Measurements from ENCODE around the gene HECTD3.

Gene HECTD3
- total RNA-seq = 18.8 to 40.5 (median 27.7) reads per million in 3 donors

- DNase-seq = peak; percentile 56 to 63 (median 59)
- peaks cover 38% of the 10 kb centered on the region for H3K36me3 ChIP-seq (ENCODE audit: control insufficient read depth, insufficient read depth, low read length)
Measured at GRCh38 chr1:45010855-45011811, at the start of gene HECTD3. HECTD3 (minus strand) TSS chr1:45011324; CDS start chr1:45011257, 67 bp downstream.

GRCh38 chr1:45059829-45060228 is 48.7 kb upstream of the HECTD3 start:
- H3K4me3 ChIP-seq (ENCODE audit: insufficient read depth, low read depth, low read length, poor library complexity, severe bottlenecking) = no peak overlapping the region
- no peak overlapping the region for H3K27ac ChIP-seq (ENCODE audit: insufficient read depth, low read length, poor library complexity, severe bottlenecking)
- H3K36me3 ChIP-seq (ENCODE audit: control insufficient read depth, insufficient read depth, low read length) = no peaks in the 10 kb centered on the region
- DNase-seq = no peak
- no peaks in the 10 kb centered on the region for H3K9me3 ChIP-seq (ENCODE audit: control insufficient read depth, low read length)
- no peaks in the 10 kb centered on the region for H3K4me1 ChIP-seq (ENCODE audit: control insufficient read depth, insufficient read depth, low read length, poor library complexity, severe bottlenecking)
- no peaks in the 10 kb centered on the region for H3K27me3 ChIP-seq (replicated peaks; ENCODE audit: control insufficient read depth, insufficient read depth, low read length, poor library complexity, severe bottlenecking)

More at GRCh38 chr1:45010855-45011811, at the start of gene HECTD3:
- Histone ChIP-seq H3K4me1 (ENCODE audit: control insufficient read depth, insufficient read depth, low read length, poor library complexity, severe bottlenecking) (peaks cover 28% of the 10 kb centered on the region), H3K27ac (ENCODE audit: insufficient read depth, low read length, poor library complexity, severe bottlenecking) (peak within 1 kb of the TSS; percentile 77), H3K9me3 (ENCODE audit: control insufficient read depth, low read length) (no peaks in the 10 kb centered on the region), H3K4me3 (ENCODE audit: insufficient read depth, low read depth, low read length, poor library complexity, severe bottlenecking) (peak within 1 kb of the TSS; percentile 80), H3K27me3 (replicated peaks; ENCODE audit: control insufficient read depth, insufficient read depth, low read length, poor library complexity, severe bottlenecking) (no peaks in the 10 kb centered on the region)

DNA sequence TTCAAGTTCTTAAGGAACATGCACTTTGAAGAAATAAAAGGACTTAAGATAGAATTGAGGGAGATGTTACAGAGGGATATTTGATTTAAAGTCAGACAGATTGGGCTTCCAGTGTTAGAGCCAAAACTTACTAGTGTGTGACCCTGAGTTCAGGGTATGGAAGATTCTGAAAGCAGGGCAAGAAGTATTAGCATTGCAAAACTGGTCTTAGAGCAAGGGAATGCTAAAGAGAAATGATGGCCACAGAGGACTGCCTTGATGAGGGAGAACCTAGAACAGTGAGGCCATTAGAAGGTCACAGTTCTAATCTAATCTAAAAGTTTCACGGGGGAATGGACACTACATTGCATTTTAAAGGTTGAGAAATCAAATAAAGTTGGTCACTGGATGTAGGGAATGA is 46.4 kb upstream of the HECTD3 start:
- Histone ChIP-seq H3K36me3 (ENCODE audit: control insufficient read depth, insufficient read depth, low read length) (no peaks in the 10 kb centered on the region), H3K4me1 (ENCODE audit: control insufficient read depth, insufficient read depth, low read length, poor library complexity, severe bottlenecking) (no peaks in the 10 kb centered on the region), H3K27me3 (replicated peaks; ENCODE audit: control insufficient read depth, insufficient read depth, low read length, poor library complexity, severe bottlenecking) (no peaks in the 10 kb centered on the region), H3K27ac (ENCODE audit: insufficient read depth, low read length, poor library complexity, severe bottlenecking) (no peak overlapping the region), H3K4me3 (ENCODE audit: insufficient read depth, low read depth, low read length, poor library complexity, severe bottlenecking) (no peak overlapping the region), H3K9me3 (ENCODE audit: control insufficient read depth, low read length) (no peaks in the 10 kb centered on the region)
- DNase-seq = no peak

GRCh38 chr1:45051005-45051772 is 40.1 kb upstream of the HECTD3 start:
- Histone ChIP-seq H3K36me3 (ENCODE audit: control insufficient read depth, insufficient read depth, low read length) (no peaks in the 10 kb centered on the region), H3K27ac (ENCODE audit: insufficient read depth, low read length, poor library complexity, severe bottlenecking) (peak overlapping the region; percentile 34), H3K4me1 (ENCODE audit: control insufficient read depth, insufficient read depth, low read length, poor library complexity, severe bottlenecking) (no peaks in the 10 kb centered on the region), H3K27me3 (replicated peaks; ENCODE audit: control insufficient read depth, insufficient read depth, low read length, poor library complexity, severe bottlenecking) (no peaks in the 10 kb centered on the region), H3K4me3 (ENCODE audit: insufficient read depth, low read depth, low read length, poor library complexity, severe bottlenecking) (peak overlapping the region; percentile 47), H3K9me3 (ENCODE audit: control insufficient read depth, low read length) (no peaks in the 10 kb centered on the region)
- no peak for DNase-seq

DNA sequence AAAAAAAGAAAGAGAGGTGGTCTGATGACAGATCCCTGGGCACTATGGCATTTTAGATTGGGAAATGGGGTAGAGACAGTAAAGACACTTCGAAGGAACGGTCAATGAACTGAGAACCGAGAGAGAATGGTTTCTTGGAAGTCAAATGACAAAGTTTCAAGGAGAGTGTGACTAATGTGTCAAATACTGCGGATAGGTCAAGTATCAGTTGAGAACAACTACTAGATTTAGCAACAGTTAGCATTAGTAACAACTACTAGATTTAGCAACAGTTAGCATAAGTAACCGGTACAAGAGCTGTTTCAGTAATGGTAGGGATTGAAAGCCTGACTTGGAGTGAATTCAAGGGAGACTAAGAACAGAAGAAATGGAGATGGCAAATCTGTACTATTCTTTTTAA is 35.9 kb upstream of the HECTD3 start:
- no peak for DNase-seq
- Histone ChIP-seq H3K27ac (ENCODE audit: insufficient read depth, low read length, poor library complexity, severe bottlenecking) (no peak overlapping the region), H3K9me3 (ENCODE audit: control insufficient read depth, low read length) (no peaks in the 10 kb centered on the region), H3K4me3 (ENCODE audit: insufficient read depth, low read depth, low read length, poor library complexity, severe bottlenecking) (no peak overlapping the region), H3K4me1 (ENCODE audit: control insufficient read depth, insufficient read depth, low read length, poor library complexity, severe bottlenecking) (no peaks in the 10 kb centered on the region), H3K36me3 (ENCODE audit: control insufficient read depth, insufficient read depth, low read length) (no peaks in the 10 kb centered on the region), H3K27me3 (replicated peaks; ENCODE audit: control insufficient read depth, insufficient read depth, low read length, poor library complexity, severe bottlenecking) (no peaks in the 10 kb centered on the region)

DNA sequence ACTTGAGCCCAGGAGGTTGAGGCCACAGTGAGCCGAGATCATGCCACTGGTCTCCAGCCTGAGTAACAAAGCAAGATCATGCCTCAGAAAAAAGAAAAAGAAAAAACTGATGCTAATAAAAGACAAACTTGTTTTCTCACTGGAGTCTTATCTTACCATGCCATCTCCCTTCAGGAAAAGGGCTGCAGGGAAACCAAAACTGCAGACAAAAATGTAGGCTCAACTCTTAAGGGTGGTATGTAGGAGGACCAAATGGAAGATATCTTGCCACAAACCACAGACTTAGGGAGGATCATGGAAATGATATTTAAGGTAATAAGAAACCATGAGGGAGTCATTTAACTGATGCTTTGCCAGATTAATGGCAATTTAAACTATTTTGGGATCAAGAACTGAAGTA is 33.8 kb upstream of the HECTD3 start:
- Histone ChIP-seq H3K36me3 (ENCODE audit: control insufficient read depth, insufficient read depth, low read length) (no peaks in the 10 kb centered on the region), H3K4me1 (ENCODE audit: control insufficient read depth, insufficient read depth, low read length, poor library complexity, severe bottlenecking) (no peaks in the 10 kb centered on the region), H3K9me3 (ENCODE audit: control insufficient read depth, low read length) (no peaks in the 10 kb centered on the region), H3K27me3 (replicated peaks; ENCODE audit: control insufficient read depth, insufficient read depth, low read length, poor library complexity, severe bottlenecking) (no peaks in the 10 kb centered on the region), H3K27ac (ENCODE audit: insufficient read depth, low read length, poor library complexity, severe bottlenecking) (no peak overlapping the region), H3K4me3 (ENCODE audit: insufficient read depth, low read depth, low read length, poor library complexity, severe bottlenecking) (no peak overlapping the region)
- no peak for DNase-seq

GRCh38 chr1:45043094-45043493 is 32.0 kb upstream of the HECTD3 start:
- no peaks in the 10 kb centered on the region for H3K9me3 ChIP-seq (ENCODE audit: control insufficient read depth, low read length)
- DNase-seq = no peak
- no peak overlapping the region for H3K4me3 ChIP-seq (ENCODE audit: insufficient read depth, low read depth, low read length, poor library complexity, severe bottlenecking)
- H3K36me3 ChIP-seq (ENCODE audit: control insufficient read depth, insufficient read depth, low read length) = no peaks in the 10 kb centered on the region
- no peak overlapping the region for H3K27ac ChIP-seq (ENCODE audit: insufficient read depth, low read length, poor library complexity, severe bottlenecking)
- no peaks in the 10 kb centered on the region for H3K27me3 ChIP-seq (replicated peaks; ENCODE audit: control insufficient read depth, insufficient read depth, low read length, poor library complexity, severe bottlenecking)
- H3K4me1 ChIP-seq (ENCODE audit: control insufficient read depth, insufficient read depth, low read length, poor library complexity, severe bottlenecking) = no peaks in the 10 kb centered on the region

DNA sequence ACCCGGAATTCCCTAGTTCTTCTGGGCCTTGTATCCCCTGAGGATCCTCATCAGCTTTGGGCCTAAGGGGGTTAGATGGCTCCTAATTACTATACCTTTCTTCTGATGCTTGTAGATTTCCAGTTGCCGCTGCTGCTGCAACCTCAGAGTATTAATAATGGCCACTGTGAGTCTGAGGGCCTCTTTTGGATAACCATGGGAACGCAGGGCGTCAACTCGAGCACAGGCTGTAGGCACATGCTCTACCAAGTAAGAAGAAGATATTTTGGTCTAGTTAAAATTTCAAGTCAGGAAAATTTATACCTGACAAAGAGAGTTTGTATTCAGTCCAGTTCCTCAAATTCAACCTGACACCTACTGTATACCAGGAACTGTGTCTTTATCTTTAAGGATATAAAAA is 29.2 kb upstream of the HECTD3 start:
- H3K36me3 ChIP-seq (ENCODE audit: control insufficient read depth, insufficient read depth, low read length) = no peaks in the 10 kb centered on the region
- DNase-seq = no peak

GRCh38 chr1:45038661-45039364 is 27.7 kb upstream of the HECTD3 start:
- Histone ChIP-seq H3K36me3 (ENCODE audit: control insufficient read depth, insufficient read depth, low read length) (peaks cover 3% of the 10 kb centered on the region), H3K27me3 (replicated peaks; ENCODE audit: control insufficient read depth, insufficient read depth, low read length, poor library complexity, severe bottlenecking) (no peaks in the 10 kb centered on the region), H3K4me3 (ENCODE audit: insufficient read depth, low read depth, low read length, poor library complexity, severe bottlenecking) (no peak overlapping the region), H3K27ac (ENCODE audit: insufficient read depth, low read length, poor library complexity, severe bottlenecking) (no peak overlapping the region), H3K9me3 (ENCODE audit: control insufficient read depth, low read length) (no peaks in the 10 kb centered on the region), H3K4me1 (ENCODE audit: control insufficient read depth, insufficient read depth, low read length, poor library complexity, severe bottlenecking) (no peaks in the 10 kb centered on the region)
- DNase-seq = no peak

More for the DNA sequence above, 29.2 kb upstream of the HECTD3 start:
- Histone ChIP-seq H3K27ac (ENCODE audit: insufficient read depth, low read length, poor library complexity, severe bottlenecking) (no peak overlapping the region), H3K4me1 (ENCODE audit: control insufficient read depth, insufficient read depth, low read length, poor library complexity, severe bottlenecking) (no peaks in the 10 kb centered on the region), H3K9me3 (ENCODE audit: control insufficient read depth, low read length) (no peaks in the 10 kb centered on the region), H3K27me3 (replicated peaks; ENCODE audit: control insufficient read depth, insufficient read depth, low read length, poor library complexity, severe bottlenecking) (no peaks in the 10 kb centered on the region), H3K4me3 (ENCODE audit: insufficient read depth, low read depth, low read length, poor library complexity, severe bottlenecking) (no peak overlapping the region)
